ENCODE data around the gene GC.

DNA sequence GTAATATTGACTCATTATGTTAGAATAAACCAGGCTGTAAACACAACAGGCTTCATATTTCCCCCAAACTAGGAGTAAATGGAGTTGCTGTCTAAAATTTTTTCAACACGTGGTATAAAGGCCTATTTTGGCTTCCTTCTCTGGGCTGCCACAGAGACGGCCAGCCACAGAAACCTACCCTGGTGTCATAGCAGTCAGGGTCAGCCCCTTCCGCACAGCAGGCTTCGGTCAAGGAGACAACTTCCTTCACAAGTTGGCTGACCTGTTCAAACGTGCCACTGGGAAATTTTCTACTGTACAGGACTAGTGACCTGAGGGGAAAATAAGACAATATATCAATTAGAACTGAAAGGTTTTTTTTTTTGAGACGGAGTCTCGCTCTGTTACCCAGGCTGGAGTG lies 15.8 kb downstream of the GC start:
- TF ChIP-seq CTCF (conservative IDR thresholded peaks at IDR 0.05; ENCODE audit: low read length), result no peak
- no peak for TF ChIP-seq EZH2phosphoT487 (IDR thresholded peaks at IDR 0.05; ENCODE audit: borderline replicate concordance, low read depth, low read length)
